A673 (cell line): ENCODE data around the gene UST.

Source experiments
- CTCF ChIP-seq: fragments of 300-800, 200-600 bp; sonication (generic); conservative IDR thresholded peaks from 2 replicates; pipeline ENCODE4 v1.5.1; 2017; ENCODE audit warnings: low read depth, mild to moderate bottlenecking, antibody characterized with exemption, low read length, moderate library complexity, mixed read lengths
- EZH2 ChIP-seq: fragments of 200-600 bp; sonication (generic); IDR thresholded peaks from 2 replicates; pipeline ENCODE4 v1.6.1; 2017; ENCODE audit warnings: borderline replicate concordance, low read depth, mild to moderate bottlenecking, mixed read lengths, antibody characterized with exemption, low read length; ENCODE audit not compliant: poor library complexity, severe bottlenecking

- TF ChIP-seq EZH2, result no peak
- TF ChIP-seq CTCF, result no peak
Measured at GRCh38 chr6:148779142-148779562, 32.3 kb downstream of the UST start.
